Stimulated activated CD8-positive, alpha-beta memory T cell treated with anti-CD3 and anti-CD28 coated beads, Interleukin-7, amount 100 ng/mL, for 24 hours (primary cell): Measurements from ENCODE around the gene CHRNA4.
"Not testable (repeated sequence)": the region's sequence is repeated elsewhere in the genome, so short reads cannot be mapped to it uniquely, and the experiment has no call there.

Experiments used
- DNase-seq: peaks from one replicate; pipeline ENCODE4 v3.0.0-alpha.2; 2020; ENCODE audit warnings: low read depth

The CHRNA4 gene

GRCh38 chr20:63348828-63349515, 12.2 kb downstream of the CHRNA4 start:
- no peak for DNase-seq

- no peak for DNase-seq
Measured at GRCh38 chr20:63347950-63348827, 13.0 kb downstream of the CHRNA4 start.

GRCh38 chr20:63347081-63347741, 13.9 kb downstream of the CHRNA4 start:
- DNase-seq = no peak

GRCh38 chr20:63346131-63347080, 14.7 kb downstream of the CHRNA4 start:
- DNase-seq = no peak

GRCh38 chr20:63345328-63346100, 15.6 kb downstream of the CHRNA4 start:
- no peak for DNase-seq

GRCh38 chr20:63344616-63345327, 16.4 kb downstream of the CHRNA4 start:
- no peak for DNase-seq

- no peak for DNase-seq
Measured at GRCh38 chr20:63343460-63344445, 17.4 kb downstream of the CHRNA4 start.

GRCh38 chr20:63342561-63343459, 18.3 kb downstream of the CHRNA4 start:
- DNase-seq = no peak

- not testable (repeated sequence) for DNase-seq
Measured at GRCh38 chr20:63340158-63340688, 20.9 kb downstream of the CHRNA4 start.

GRCh38 chr20:63339154-63340094, 21.7 kb downstream of the CHRNA4 start:
- DNase-seq = not testable (repeated sequence)

- no peak for DNase-seq
Measured at GRCh38 chr20:63337786-63338420, 23.2 kb downstream of the CHRNA4 start.

GRCh38 chr20:63336232-63336752, 24.9 kb downstream of the CHRNA4 start:
- no peak for DNase-seq

GRCh38 chr20:63335711-63336110, 25.4 kb downstream of the CHRNA4 start:
- DNase-seq = no peak

- not testable (repeated sequence) for DNase-seq
Measured at GRCh38 chr20:63335060-63335459, 26.1 kb downstream of the CHRNA4 start.

GRCh38 chr20:63334356-63334755, 26.8 kb downstream of the CHRNA4 start:
- no peak for DNase-seq
